ENCODE results near the gene PRRT2. TPM values are rescaled to one million over a fixed set of nuclear protein-coding genes. Genes with fewer than 3 reads are reported as not detected.
A peak's percentile ranks its signal among the peaks of the same experiment; 100 is the strongest.

Gene PRRT2
- total and polyA plus RNA-seq, 2 donors from 2014 or later = 0.88 to 1.9 TPM

- H3K9ac ChIP-seq (ENCODE audit: low read length in 3 of 3) = no peak overlapping the region
- H3K36me3 ChIP-seq (ENCODE audit: control insufficient read depth in 2 of 3, insufficient read depth in 3 of 3, low read length in 3 of 3) = peaks cover 7 to 25% (median 11%) of the 10 kb centered on the region in 3 donors
- TF ChIP-seq, protein P1, sequence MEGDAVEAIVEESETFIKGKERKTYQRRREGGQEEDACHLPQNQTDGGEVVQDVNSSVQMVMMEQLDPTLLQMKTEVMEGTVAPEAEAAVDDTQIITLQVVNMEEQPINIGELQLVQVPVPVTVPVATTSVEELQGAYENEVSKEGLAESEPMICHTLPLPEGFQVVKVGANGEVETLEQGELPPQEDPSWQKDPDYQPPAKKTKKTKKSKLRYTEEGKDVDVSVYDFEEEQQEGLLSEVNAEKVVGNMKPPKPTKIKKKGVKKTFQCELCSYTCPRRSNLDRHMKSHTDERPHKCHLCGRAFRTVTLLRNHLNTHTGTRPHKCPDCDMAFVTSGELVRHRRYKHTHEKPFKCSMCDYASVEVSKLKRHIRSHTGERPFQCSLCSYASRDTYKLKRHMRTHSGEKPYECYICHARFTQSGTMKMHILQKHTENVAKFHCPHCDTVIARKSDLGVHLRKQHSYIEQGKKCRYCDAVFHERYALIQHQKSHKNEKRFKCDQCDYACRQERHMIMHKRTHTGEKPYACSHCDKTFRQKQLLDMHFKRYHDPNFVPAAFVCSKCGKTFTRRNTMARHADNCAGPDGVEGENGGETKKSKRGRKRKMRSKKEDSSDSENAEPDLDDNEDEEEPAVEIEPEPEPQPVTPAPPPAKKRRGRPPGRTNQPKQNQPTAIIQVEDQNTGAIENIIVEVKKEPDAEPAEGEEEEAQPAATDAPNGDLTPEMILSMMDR (IDR thresholded peaks at IDR 0.05; ENCODE audit: borderline replicate concordance, extremely low read depth, insufficient read depth) = no peak
- H3K27me3 ChIP-seq (ENCODE audit: control insufficient read depth, insufficient read depth, low read length) = no peaks in the 10 kb centered on the region
- H3K4me1 ChIP-seq (ENCODE audit: control insufficient read depth in 2 of 3, insufficient read depth in 2 of 3, low read depth in 1 of 3, low read length in 3 of 3) = peaks cover 0 to 14% (median 0%) of the 10 kb centered on the region in 3 donors
- intact Hi-C loops (cut with DNase I) = no loop called here
- no peak for FAIRE-seq
- H3K9me3 ChIP-seq (ENCODE audit: control insufficient read depth in 2 of 3, insufficient read depth in 1 of 3, low read length in 3 of 3) = no peaks in the 10 kb centered on the region
- H3K4me3 ChIP-seq (ENCODE audit: low read length in 3 of 3) = no peak overlapping the region
- DNase-seq = no peak
- H3K27ac ChIP-seq (ENCODE audit: low read depth in 2 of 2, low read length in 2 of 2) = no peak overlapping the region
Observed at GRCh38 chr16:29794231-29794710, 17.7 kb upstream of the PRRT2 start.

GRCh38 chr16:29802416-29802935 is 9.5 kb upstream of the PRRT2 start:
- TF ChIP-seq, protein P1 (IDR thresholded peaks at IDR 0.05; ENCODE audit: borderline replicate concordance, extremely low read depth, insufficient read depth) = no peak

DNA sequence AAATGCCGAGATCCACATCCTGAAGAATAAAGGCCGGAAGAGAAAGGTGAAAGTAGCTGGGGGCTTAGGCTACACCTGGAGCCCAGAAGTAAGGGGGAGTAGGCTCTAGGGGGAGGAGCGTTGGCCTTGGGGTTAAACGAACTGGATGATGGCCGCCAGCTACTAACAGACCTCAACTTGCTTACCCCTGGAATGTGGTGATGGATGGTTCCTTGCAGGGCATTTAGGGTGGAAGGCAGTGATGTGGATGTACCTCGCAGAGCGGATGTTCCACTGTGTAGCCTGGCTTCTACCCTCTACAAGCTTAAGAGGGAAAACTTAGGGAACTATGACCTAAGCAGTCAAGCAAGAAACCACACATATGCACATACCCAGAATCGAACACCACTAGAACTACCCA is 8.0 kb upstream of the PRRT2 start:
- intact Hi-C loops (cut with DNase I) = no loop called here
- TF ChIP-seq, protein P1 (IDR thresholded peaks at IDR 0.05; ENCODE audit: borderline replicate concordance, extremely low read depth, insufficient read depth) = no peak
- peak overlapping the region in 2 of 3 donors; percentile 34 to 73 for H3K9ac ChIP-seq (ENCODE audit: low read length in 3 of 3)
- H3K9me3 ChIP-seq (ENCODE audit: control insufficient read depth in 2 of 3, insufficient read depth in 1 of 3, low read length in 3 of 3) = no peaks in the 10 kb centered on the region
- H3K4me3 ChIP-seq (ENCODE audit: low read length in 3 of 3) = peak overlapping the region in 1 of 3 donors; percentile 85
- H3K27me3 ChIP-seq (ENCODE audit: control insufficient read depth, insufficient read depth, low read length) = no peaks in the 10 kb centered on the region
- H3K36me3 ChIP-seq (ENCODE audit: control insufficient read depth in 2 of 3, insufficient read depth in 3 of 3, low read length in 3 of 3) = peaks cover 5 to 13% (median 8%) of the 10 kb centered on the region in 3 donors
- H3K4me1 ChIP-seq (ENCODE audit: control insufficient read depth in 2 of 3, insufficient read depth in 2 of 3, low read depth in 1 of 3, low read length in 3 of 3) = peaks cover 2 to 27% (median 16%) of the 10 kb centered on the region in 3 donors
- no peak overlapping the region for H3K27ac ChIP-seq (ENCODE audit: low read depth in 2 of 2, low read length in 2 of 2)
- no peak for FAIRE-seq
- peak in 1 of 5 donors; percentile 42 for DNase-seq

More at GRCh38 chr16:29802416-29802935, 9.5 kb upstream of the PRRT2 start:
- FAIRE-seq (no peak), DNase-seq (peak in 1 of 5 donors; percentile 51)
- Histone ChIP-seq H3K4me1 (ENCODE audit: control insufficient read depth in 2 of 3, insufficient read depth in 2 of 3, low read depth in 1 of 3, low read length in 3 of 3) (peaks cover 0 to 12% (median 6%) of the 10 kb centered on the region in 3 donors), H3K36me3 (ENCODE audit: control insufficient read depth in 2 of 3, insufficient read depth in 3 of 3, low read length in 3 of 3) (peaks cover 5 to 23% (median 14%) of the 10 kb centered on the region in 3 donors), H3K27me3 (ENCODE audit: control insufficient read depth, insufficient read depth, low read length) (no peaks in the 10 kb centered on the region), H3K4me3 (ENCODE audit: low read length in 3 of 3) (no peak overlapping the region), H3K9me3 (ENCODE audit: control insufficient read depth in 2 of 3, insufficient read depth in 1 of 3, low read length in 3 of 3) (no peaks in the 10 kb centered on the region), H3K9ac (ENCODE audit: low read length in 3 of 3) (no peak overlapping the region), H3K27ac (ENCODE audit: low read depth in 2 of 2, low read length in 2 of 2) (no peak overlapping the region)
- intact Hi-C loops (cut with DNase I) = no loop called here
